OCI-M2 (cell line): ENCODE measurements around the gene ZSWIM3.

Experiments used
- DNase-seq: peaks from one replicate; lab custom pipeline; 2025; ENCODE audit not compliant: unreplicated experiment; lab: John Stamatoyannopoulos, UW

ZSWIM3 gene

GRCh38 chr20:45832619-45833018 is 24.8 kb upstream of the ZSWIM3 start:
- no peak for DNase-seq

- no peak for DNase-seq
These were observed 24.2 kb upstream of the ZSWIM3 start, which contains the start of gene SNX21 for GRCh38 chr20:45833030-45833882. SNX21 (plus strand) TSS chr20:45833799; CDS start chr20:45833920, 121 bp downstream.

GRCh38 chr20:45833883-45834796 is 23.3 kb upstream of the ZSWIM3 start:
- DNase-seq = no peak

- DNase-seq = no peak
These were observed 22.6 kb upstream of the ZSWIM3 start for GRCh38 chr20:45834797-45835161.

GRCh38 chr20:45835329-45835765 is 22.1 kb upstream of the ZSWIM3 start:
- no peak for DNase-seq

GRCh38 chr20:45835825-45836224 is 21.6 kb upstream of the ZSWIM3 start:
- DNase-seq = no peak

- no peak for DNase-seq
These were observed 20.6 kb upstream of the ZSWIM3 start for GRCh38 chr20:45836841-45837240.

- no peak for DNase-seq
These were observed 16.7 kb upstream of the ZSWIM3 start for GRCh38 chr20:45840700-45841198.

- no peak for DNase-seq
These were observed 15.8 kb upstream of the ZSWIM3 start for GRCh38 chr20:45841407-45842129.

- no peak for DNase-seq
These were observed 15.1 kb upstream of the ZSWIM3 start for GRCh38 chr20:45842169-45842812.

GRCh38 chr20:45843506-45843905 is 13.9 kb upstream of the ZSWIM3 start:
- DNase-seq = no peak

- DNase-seq = no peak
These were observed 12.0 kb upstream of the ZSWIM3 start for GRCh38 chr20:45845452-45845851.

- no peak for DNase-seq
These were observed 9.0 kb upstream of the ZSWIM3 start for GRCh38 chr20:45848421-45848820.

GRCh38 chr20:45848969-45849582 is 8.3 kb upstream of the ZSWIM3 start:
- no peak for DNase-seq

- DNase-seq = no peak
These were observed 7.2 kb upstream of the ZSWIM3 start for GRCh38 chr20:45850238-45850637.

- peak; percentile 60 for DNase-seq
These were observed 6.5 kb upstream of the ZSWIM3 start for GRCh38 chr20:45850926-45851325.

- no peak for DNase-seq
These were observed 5.9 kb upstream of the ZSWIM3 start for GRCh38 chr20:45851501-45851900.

- no peak for DNase-seq
These were observed 5.1 kb upstream of the ZSWIM3 start for GRCh38 chr20:45852326-45852725.

GRCh38 chr20:45853484-45853883 is 3.9 kb upstream of the ZSWIM3 start:
- no peak for DNase-seq

- DNase-seq = no peak
These were observed 435 bp downstream of the ZSWIM3 start for GRCh38 chr20:45857882-45858216.
